Bronchial epithelial cell (primary cell): ENCODE data around the gene AJUBA. TPM values are rescaled to one million over a fixed set of nuclear protein-coding genes. Genes with fewer than 3 reads are reported as not detected.
"Not testable (repeated sequence)": the region's sequence is repeated elsewhere in the genome, so short reads cannot be mapped to it uniquely, and the experiment has no call there.

ENCODE experiments used
- DNase-seq: peaks from one replicate; pipeline ENCODE4 v3.0.0-alpha.2; 2010; ENCODE audit warnings: low read depth
- FAIRE-seq: peaks from 2 replicates; lab custom pipeline; 2011; peaks lifted over from hg19 to GRCh38; lab: Jason Lieb, UNC
- H3K27me3 ChIP-seq: 2 replicates; pipeline ENCODE4 v1.5.1; 2011; ENCODE audit warnings: low read length; ENCODE audit not compliant: control insufficient read depth, insufficient read depth
- H3K36me3 ChIP-seq: 2 replicates; pipeline ENCODE4 v1.5.1; 2011; ENCODE audit warnings: low read length; ENCODE audit not compliant: control insufficient read depth, insufficient read depth
- H3K4me3 ChIP-seq: 2 replicates; pipeline ENCODE4 v1.5.1; 2011; ENCODE audit warnings: mild to moderate bottlenecking, low read depth, low read length, control low read depth
- total RNA-seq: library from RNA; depleted of rRNA; stranded (reverse); fragments of >200 nt; gene quantifications from 2 replicates; pipeline ENCODE4 v1.2.1, GENCODE V29; 2014
- TF ChIP-seq, protein P1 (sequence below): IDR thresholded peaks from 2 replicates; pipeline ENCODE4 v1.5.1; 2011; ENCODE audit warnings: mild to moderate bottlenecking, moderate library complexity, low read length, control low read depth, inconsistent platforms; ENCODE audit not compliant: insufficient read depth, severe bottlenecking

Gene AJUBA
- total RNA-seq, 1 donor from 2014 or later = 223 TPM

- FAIRE-seq (no peak), DNase-seq (no peak)
- TF ChIP-seq, protein P1, sequence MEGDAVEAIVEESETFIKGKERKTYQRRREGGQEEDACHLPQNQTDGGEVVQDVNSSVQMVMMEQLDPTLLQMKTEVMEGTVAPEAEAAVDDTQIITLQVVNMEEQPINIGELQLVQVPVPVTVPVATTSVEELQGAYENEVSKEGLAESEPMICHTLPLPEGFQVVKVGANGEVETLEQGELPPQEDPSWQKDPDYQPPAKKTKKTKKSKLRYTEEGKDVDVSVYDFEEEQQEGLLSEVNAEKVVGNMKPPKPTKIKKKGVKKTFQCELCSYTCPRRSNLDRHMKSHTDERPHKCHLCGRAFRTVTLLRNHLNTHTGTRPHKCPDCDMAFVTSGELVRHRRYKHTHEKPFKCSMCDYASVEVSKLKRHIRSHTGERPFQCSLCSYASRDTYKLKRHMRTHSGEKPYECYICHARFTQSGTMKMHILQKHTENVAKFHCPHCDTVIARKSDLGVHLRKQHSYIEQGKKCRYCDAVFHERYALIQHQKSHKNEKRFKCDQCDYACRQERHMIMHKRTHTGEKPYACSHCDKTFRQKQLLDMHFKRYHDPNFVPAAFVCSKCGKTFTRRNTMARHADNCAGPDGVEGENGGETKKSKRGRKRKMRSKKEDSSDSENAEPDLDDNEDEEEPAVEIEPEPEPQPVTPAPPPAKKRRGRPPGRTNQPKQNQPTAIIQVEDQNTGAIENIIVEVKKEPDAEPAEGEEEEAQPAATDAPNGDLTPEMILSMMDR = no peak
- H3K4me3 ChIP-seq = peak overlapping the region; percentile 49
- H3K27me3 ChIP-seq = no peaks in the 10 kb centered on the region
- no peaks in the 10 kb centered on the region for H3K36me3 ChIP-seq
These were observed 27.2 kb upstream of the AJUBA start for GRCh38 chr14:23009483-23009938.

DNA sequence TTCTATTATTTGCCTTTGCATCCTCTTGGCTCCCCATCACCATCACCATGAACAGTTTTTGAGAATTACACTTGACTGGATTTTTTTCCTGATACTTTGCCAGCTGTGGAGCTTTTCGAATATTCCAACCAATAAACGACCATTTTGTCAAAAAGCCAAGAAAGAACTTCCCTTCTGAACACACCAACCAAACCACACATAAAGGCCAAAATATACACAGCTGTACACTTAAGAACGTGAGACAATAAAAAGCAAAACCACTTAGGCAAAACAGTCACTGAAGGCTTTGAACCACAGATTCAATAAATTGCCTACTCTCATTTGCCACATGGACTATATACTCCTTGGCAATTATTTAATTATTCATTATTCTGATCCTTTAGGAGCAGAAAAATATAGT is 26.5 kb upstream of the AJUBA start:
- H3K27me3 ChIP-seq = no peaks in the 10 kb centered on the region
- no peak for DNase-seq
- no peak for FAIRE-seq
- H3K36me3 ChIP-seq = no peaks in the 10 kb centered on the region
- H3K4me3 ChIP-seq = no peak overlapping the region
- TF ChIP-seq, protein P1 = no peak

- Histone ChIP-seq H3K36me3 (no peaks in the 10 kb centered on the region), H3K4me3 (peak overlapping the region; percentile 64), H3K27me3 (no peaks in the 10 kb centered on the region)
- DNase-seq = peak; percentile 94
- TF ChIP-seq, protein P1 = peak; percentile 32
- no peak for FAIRE-seq
These were observed 24.4 kb upstream of the AJUBA start for GRCh38 chr14:23006544-23007419.

DNA sequence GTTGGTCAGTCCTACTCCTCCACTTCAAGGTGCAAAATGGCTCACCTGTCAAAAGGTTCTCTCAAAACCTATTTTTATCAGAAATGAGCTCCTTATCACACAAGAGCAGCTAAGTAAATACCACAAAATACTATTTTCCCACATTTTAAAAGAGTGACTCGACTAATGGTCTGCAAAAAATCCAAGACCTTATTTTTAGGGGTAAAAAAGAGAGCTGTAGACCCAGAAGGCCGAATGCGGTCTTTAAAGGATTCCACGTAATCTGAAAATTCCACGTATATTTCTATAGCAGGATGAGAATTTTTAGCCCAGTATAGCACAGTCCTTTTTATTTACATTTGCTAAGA is 23.8 kb upstream of the AJUBA start:
- no peak for DNase-seq
- Histone ChIP-seq H3K36me3 (no peaks in the 10 kb centered on the region), H3K4me3 (peak overlapping the region; percentile 64), H3K27me3 (no peaks in the 10 kb centered on the region)
- FAIRE-seq = no peak
- TF ChIP-seq, protein P1 = no peak

DNA sequence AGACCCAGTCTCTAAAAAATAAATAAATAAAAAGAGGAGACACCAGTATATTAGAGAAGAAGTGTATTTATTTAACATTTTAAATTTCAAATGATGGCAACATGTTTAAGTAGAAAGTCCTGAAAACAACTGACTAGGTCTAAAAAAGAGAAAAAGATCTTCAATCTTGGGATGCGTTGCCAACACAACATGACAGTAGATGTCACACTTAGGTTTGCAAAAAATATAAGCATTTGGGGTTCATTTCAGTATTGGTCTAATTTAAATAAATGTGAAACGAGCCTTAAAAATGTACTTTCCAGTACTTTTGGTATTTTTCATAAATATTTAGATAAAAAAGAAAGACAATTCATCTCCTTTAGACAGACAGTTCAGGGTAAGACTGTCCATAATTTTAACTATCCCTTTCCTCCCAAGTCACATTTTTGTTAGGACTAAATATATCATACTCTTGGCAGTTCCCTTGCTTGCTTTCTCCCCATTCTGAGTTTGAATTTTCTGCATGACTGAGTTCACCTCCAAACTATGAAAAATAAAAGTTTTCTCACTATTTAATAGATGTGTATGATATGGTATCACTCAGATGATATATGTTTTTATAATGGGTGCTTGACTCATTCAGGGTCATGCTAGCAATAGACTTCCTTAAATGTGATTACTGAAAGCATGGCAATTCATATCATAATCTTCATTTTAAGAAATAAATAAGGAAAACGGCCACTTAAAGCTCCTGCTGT is 23.3 kb upstream of the AJUBA start:
- Histone ChIP-seq H3K36me3 (no peaks in the 10 kb centered on the region), H3K27me3 (no peaks in the 10 kb centered on the region), H3K4me3 (no peak overlapping the region)
- FAIRE-seq = no peak
- DNase-seq = peak; percentile 13
- TF ChIP-seq, protein P1 = no peak

DNA sequence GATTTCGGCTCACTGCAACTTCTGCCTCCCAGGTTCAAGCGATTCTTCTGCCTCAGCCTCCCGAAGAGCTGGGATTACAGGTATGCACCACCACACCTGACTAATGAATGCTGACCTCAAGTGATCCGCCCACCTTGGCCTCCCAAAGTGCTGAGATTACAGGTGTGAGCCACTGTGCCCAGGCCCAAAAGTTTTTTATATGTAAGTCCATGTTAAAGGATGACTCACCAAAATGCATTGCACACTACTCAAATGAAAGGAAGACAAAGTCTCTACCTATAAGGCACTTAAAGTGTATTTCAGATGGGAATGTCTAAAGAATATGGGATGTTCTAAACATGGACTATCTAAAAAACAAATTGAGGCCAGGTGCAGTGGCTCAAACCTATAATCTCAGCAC is 21.9 kb upstream of the AJUBA start:
- not testable (repeated sequence) for H3K36me3 ChIP-seq, H3K27me3 ChIP-seq, FAIRE-seq, H3K4me3 ChIP-seq
- peak; percentile 26 for DNase-seq
